Activated CD8-positive, alpha-beta memory T cell treated with anti-CD3 and anti-CD28 coated beads, Interleukin-2, amount 10 ng/mL, durations not matched to agents 7 days and 5 days (primary cell): ENCODE measurements around the gene UQCRC2. TPM values are rescaled to one million over a fixed set of nuclear protein-coding genes. Genes with fewer than 3 reads are reported as not detected.
A peak's percentile ranks its signal among the peaks of the same experiment; 100 is the strongest.
"Not testable (repeated sequence)": the region's sequence is repeated elsewhere in the genome, so short reads cannot be mapped to it uniquely, and the experiment has no call there.

Experiments used
- ATAC-seq: fragments of 150-1000 bp; cut with Tn5 transposase; one replicate; pipeline ENCODE4 v1.10.0; 2021; ENCODE audit warnings: moderate library complexity
- CTCF ChIA-PET: fragments of 350-600 bp; sonication (Branson Sonifier 250); formaldehyde crosslinking; loops from one replicate; lab custom pipeline; 2021; ENCODE audit warnings: antibody characterized with exemption; lab: Charles Lee
- DNase-seq: peaks from one replicate; pipeline ENCODE4 v3.0.0-alpha.2; 2020
- H3K27ac Mint-ChIP-seq: one replicate; pipeline ENCODE4 v1.8.0; 2021; ENCODE audit warnings: mild to moderate bottlenecking, mixed read lengths
- H3K27me3 Mint-ChIP-seq: one replicate; pipeline ENCODE4 v1.8.0; 2021; ENCODE audit warnings: mixed read lengths
- H3K36me3 Mint-ChIP-seq: one replicate; pipeline ENCODE4 v1.8.0; 2021; ENCODE audit warnings: mild to moderate bottlenecking, mixed read lengths
- H3K4me1 Mint-ChIP-seq: one replicate; pipeline ENCODE4 v1.8.0; 2021; ENCODE audit warnings: mixed read lengths
- H3K4me3 Mint-ChIP-seq: one replicate; pipeline ENCODE4 v1.8.0; 2021; ENCODE audit warnings: mild to moderate bottlenecking, moderate library complexity, mixed read lengths
- H3K9me3 Mint-ChIP-seq: one replicate; pipeline ENCODE4 v1.8.0; 2022; ENCODE audit warnings: low read depth, mixed read lengths
- total RNA-seq, 2 experiments: library from RNA; stranded (reverse); gene quantifications; one replicate each; pipeline ENCODE4 v1.2.3, GENCODE V29; 2021

Gene UQCRC2
- total RNA-seq, 2 experiments from 2014 or later, result 217 to 279 TPM

DNA sequence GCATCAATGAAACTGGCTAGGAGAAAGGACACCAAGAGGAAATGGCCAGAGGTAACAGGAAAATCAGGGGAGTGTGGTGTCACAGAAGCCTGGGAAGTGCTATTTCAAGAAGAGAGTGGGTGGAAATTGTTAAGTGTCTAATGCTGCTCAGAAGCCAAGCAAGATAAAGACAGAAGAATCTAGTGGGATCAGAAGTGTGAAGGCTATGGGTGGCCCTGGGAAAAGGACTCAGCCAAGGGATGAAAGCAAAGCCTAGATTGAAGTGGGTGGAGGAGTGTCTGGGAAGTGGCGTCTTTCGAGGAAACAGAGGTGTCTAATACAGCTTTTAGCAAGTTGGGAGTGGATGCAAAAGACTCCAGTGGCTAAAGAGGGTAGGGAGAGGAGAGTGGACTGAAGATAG is 34.3 kb downstream of the UQCRC2 start:
- DNase-seq (no peak), ATAC-seq (no peak)
- CTCF ChIA-PET, result interaction anchor here (1.6 kb wide), 1 partner anchor 90 kb away, joined by 4 read pairs; no protein-coding TSS in a partner anchor
- H3K4me1 Mint-ChIP-seq, result peaks cover 19% of the 10 kb centered on the region
- H3K4me3 Mint-ChIP-seq, result no peak overlapping the region
- no peaks in the 10 kb centered on the region for H3K9me3 Mint-ChIP-seq
- no peaks in the 10 kb centered on the region for H3K27me3 Mint-ChIP-seq
- H3K36me3 Mint-ChIP-seq, result peaks cover 13% of the 10 kb centered on the region
- H3K27ac Mint-ChIP-seq, result no peak overlapping the region

DNA sequence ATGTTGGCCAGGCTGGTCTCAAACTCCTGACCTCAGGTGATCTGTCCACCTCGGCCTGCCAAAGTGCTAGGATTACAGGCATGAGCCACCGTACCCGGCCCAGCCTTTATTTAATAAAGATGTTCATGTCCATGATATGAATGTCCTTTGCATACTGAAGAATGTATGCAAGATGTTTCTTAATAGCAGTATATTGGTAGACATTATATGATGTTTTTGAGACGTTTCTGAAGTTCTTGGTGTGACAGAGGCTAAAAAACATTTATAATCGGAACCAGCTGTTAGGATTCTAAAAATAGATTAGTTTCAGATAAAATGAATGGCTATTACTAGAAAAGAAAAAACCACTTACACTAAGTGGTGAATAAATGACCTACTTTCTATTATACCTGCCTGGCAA is 36.0 kb downstream of the UQCRC2 start:
- Mint-ChIP-seq H3K27ac (no peak overlapping the region), H3K4me3 (no peak overlapping the region), H3K27me3 (no peaks in the 10 kb centered on the region), H3K4me1 (peaks cover 21% of the 10 kb centered on the region), H3K36me3 (peaks cover 7% of the 10 kb centered on the region), H3K9me3 (no peaks in the 10 kb centered on the region)
- DNase-seq, result no peak
- no peak for ATAC-seq
- CTCF ChIA-PET, result interaction anchor here (1.5 to 2.2 kb wide), 4 partner anchors 10 to 200 kb away, joined by 4 to 12 read pairs (median 8); no protein-coding TSS in a partner anchor

DNA sequence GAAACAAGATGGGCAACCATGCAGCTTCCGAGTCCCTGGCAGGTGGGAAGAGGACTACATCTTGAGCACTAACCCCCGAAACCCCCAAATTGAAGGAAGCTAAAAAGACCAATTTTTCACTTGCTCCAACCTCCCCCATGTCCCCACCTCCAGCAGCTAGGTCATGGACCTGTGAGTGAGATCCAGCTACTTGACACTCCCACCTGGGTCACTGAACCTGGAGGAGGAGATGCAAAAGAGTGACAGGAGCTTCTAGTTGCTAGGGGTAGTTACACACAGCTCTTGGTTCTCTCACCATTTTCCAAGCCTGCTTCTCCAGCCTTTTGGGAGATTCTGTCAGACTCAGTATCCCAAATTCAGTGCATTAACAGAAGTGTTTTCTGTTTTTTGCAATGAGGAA is 36.6 kb downstream of the UQCRC2 start:
- H3K9me3 Mint-ChIP-seq, result no peaks in the 10 kb centered on the region
- peaks cover 5% of the 10 kb centered on the region for H3K36me3 Mint-ChIP-seq
- no peak for ATAC-seq
- H3K27me3 Mint-ChIP-seq, result no peaks in the 10 kb centered on the region
- no peak overlapping the region for H3K4me3 Mint-ChIP-seq
- CTCF ChIA-PET, result interaction anchor here (1.1 to 2.2 kb wide), 7 partner anchors 9 to 199 kb away, joined by 4 to 12 read pairs (median 6); no protein-coding TSS in a partner anchor
- H3K4me1 Mint-ChIP-seq, result peaks cover 21% of the 10 kb centered on the region
- DNase-seq, result no peak
- no peak overlapping the region for H3K27ac Mint-ChIP-seq

DNA sequence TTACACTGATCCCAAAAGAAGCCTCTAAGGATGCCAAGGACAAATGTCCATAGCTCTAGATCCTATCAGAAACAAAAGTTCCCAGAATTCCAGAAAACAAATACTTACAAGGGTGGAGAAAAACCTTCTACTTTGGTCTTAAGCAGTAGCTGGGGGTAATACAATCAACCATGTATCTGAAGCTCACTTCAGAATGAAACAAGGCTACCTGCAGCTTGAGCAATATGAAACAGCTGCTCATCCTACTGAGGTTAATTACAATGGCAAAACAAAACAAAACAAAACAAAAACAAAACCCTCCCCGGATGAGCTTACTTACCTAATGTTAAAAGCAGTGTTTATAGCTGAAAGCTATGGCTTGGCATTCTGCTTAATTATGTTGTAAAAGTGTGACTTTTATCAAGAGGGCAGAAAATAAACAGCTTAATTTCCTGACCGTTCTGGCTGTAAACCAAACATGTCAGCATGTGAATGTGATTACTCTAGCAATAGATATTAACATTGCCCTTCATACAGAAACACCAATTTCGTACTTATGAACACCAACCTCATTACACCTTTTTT is 37.3 kb downstream of the UQCRC2 start:
- Mint-ChIP-seq H3K36me3 (peaks cover 2% of the 10 kb centered on the region), H3K4me1 (peaks cover 21% of the 10 kb centered on the region), H3K9me3 (no peaks in the 10 kb centered on the region), H3K27me3 (no peaks in the 10 kb centered on the region), H3K27ac (no peak overlapping the region), H3K4me3 (no peak overlapping the region)
- DNase-seq, result no peak
- no peak for ATAC-seq
- CTCF ChIA-PET, result interaction anchor here (1.1 to 2.2 kb wide), 10 partner anchors 8 to 198 kb away, joined by 3 to 12 read pairs (median 6); no protein-coding TSS in a partner anchor

DNA sequence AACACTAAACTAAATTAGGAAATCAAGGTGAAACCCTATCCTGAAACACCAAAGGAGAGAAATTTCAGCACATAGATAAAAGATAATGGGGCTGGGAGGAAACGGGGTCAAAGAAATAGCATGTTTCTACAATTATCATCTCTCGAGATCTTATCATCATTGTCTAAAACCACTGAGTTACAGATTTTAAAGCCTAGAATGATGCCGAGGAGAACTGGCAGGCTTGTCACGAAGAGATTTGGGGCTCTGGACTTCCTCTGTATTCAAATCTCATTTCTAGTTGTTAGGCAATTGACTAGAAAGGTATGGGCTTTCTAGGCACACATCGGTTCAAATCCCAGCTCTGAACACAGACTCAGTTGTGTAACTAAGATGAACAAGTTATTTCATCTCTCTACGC is 38.5 kb downstream of the UQCRC2 start:
- Mint-ChIP-seq H3K27ac (no peak overlapping the region), H3K27me3 (no peaks in the 10 kb centered on the region), H3K36me3 (no peaks in the 10 kb centered on the region), H3K9me3 (no peaks in the 10 kb centered on the region), H3K4me1 (peaks cover 21% of the 10 kb centered on the region), H3K4me3 (no peak overlapping the region)
- CTCF ChIA-PET, result interaction anchor here (1.2 to 4.7 kb wide), 4 partner anchors 9 to 107 kb away, joined by 3 to 20 read pairs (median 4); no protein-coding TSS in a partner anchor
- ATAC-seq (peak; percentile 30), DNase-seq (no peak)

DNA sequence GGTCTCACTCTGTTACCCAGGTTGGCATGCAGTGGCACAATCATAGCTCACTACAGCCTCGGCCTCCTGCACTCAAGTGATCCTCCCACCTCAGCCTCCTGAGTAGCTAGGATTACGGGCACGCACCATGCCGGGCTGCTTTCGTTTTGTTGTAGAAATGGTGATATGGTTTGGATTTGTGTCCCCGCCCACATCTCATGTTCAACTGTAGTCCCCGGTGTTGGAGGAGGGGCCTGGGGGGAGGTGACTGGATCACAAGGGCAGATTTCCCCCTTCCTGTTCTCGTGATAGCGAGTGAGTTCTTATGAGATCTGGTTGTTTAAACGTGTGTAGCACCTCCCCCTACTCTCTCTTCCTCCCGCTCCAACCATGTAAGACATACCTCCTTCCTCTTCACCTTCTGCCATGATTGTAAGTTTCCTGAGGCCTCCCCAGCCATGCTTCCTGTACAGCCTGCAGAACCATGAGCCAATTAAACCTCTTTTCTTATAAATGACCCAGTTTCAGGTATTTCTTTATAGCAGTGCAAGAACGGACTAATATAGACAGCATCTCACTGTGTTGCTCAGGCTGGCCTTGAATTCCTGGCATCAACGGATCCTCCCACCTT is 41.8 kb downstream of the UQCRC2 start:
- CTCF ChIA-PET, result interaction anchor here (4.7 kb wide), 1 partner anchor 83 kb away, joined by 20 read pairs; no protein-coding TSS in a partner anchor
- no peaks in the 10 kb centered on the region for H3K36me3 Mint-ChIP-seq
- no peak for ATAC-seq
- no peaks in the 10 kb centered on the region for H3K27me3 Mint-ChIP-seq
- H3K4me3 Mint-ChIP-seq, result no peak overlapping the region
- no peaks in the 10 kb centered on the region for H3K9me3 Mint-ChIP-seq
- no peak for DNase-seq
- no peak overlapping the region for H3K27ac Mint-ChIP-seq
- peaks cover 17% of the 10 kb centered on the region for H3K4me1 Mint-ChIP-seq

DNA sequence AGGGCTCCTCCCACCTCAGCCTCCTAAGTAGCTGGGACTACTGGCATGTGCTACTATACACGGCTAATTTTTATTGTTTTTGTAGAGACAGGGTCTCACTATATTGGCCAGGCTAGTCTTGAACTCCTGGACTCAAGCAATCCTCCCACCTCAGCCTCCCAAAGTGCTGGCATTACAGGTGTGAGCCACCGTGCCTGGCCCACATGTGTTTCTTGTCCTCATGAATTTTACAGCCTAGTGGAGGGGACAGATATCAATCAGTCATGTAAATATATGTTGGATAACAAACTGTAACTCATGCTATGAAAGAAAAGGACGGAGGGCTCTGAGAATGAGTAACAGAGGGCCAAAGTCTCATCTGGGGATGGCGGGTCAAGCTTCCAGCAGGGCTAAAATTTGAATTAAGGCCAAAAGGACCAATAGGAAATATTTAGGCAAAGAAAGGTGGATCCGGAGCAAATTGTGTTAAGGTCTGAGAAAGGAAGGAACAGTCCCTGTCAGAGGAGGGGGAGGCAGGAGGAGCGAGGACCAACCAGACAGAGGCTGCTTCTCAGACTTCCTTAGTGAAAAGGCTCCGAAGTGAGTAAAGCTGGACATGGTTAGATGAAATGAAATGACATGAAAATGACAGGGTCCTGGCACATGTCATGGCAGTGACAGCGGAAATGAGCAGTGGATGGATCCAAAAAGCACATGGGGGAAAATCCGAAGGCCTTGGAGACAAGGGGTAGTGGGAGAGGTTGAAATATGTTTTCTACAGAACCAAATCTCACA is 43.9 kb downstream of the UQCRC2 start:
- no peak overlapping the region for H3K27ac Mint-ChIP-seq
- no peaks in the 10 kb centered on the region for H3K27me3 Mint-ChIP-seq
- H3K4me1 Mint-ChIP-seq, result peaks cover 11% of the 10 kb centered on the region
- H3K9me3 Mint-ChIP-seq, result no peaks in the 10 kb centered on the region
- DNase-seq, result no peak
- ATAC-seq, result no peak
- CTCF ChIA-PET, result interaction anchor here (1.4 to 16.4 kb wide), 4 partner anchors 81 to 191 kb away, joined by 3 to 296 read pairs (median 41); no protein-coding TSS in a partner anchor
- H3K36me3 Mint-ChIP-seq, result no peaks in the 10 kb centered on the region
- H3K4me3 Mint-ChIP-seq, result no peak overlapping the region

DNA sequence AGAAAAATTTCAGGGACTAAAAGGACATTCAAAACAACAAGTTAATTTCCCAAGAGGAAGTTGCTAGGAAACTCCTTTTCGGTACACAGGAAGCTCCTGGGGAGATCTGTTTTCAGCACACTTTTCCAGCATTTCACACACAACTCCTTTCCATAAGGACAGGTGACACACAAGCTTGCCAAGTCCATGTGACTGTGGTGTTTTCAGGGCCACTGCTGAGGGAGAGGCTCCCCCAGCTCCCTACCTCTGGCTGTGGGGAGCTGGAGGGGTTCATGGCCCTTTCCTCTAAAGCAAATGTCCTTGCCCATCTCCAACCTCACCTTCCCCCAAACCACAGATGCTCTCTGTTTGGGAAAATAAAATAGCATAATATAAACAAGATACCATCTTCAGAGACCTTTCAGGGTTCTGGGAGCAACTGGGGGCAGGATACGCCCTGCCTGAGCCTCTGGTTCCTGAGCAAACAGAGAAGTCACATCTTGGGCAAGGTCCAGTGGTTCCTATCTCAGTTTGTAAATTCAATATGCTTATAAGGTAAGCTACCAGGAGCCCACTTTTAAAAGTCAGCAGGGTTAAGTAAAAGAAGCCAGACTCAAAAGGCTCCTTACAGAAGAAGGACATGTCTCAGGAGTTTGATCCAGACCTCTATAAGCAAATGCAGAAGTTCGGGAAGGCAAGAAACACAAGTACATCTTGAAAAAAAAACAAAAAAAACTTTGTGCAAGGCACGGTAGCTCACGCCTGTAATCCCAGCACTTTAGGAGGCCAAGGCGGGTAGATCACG is 44.7 kb downstream of the UQCRC2 start:
- no peak for ATAC-seq
- CTCF ChIA-PET, result interaction anchor here (1.1 to 16.4 kb wide), 6 partner anchors 9 to 190 kb away, joined by 3 to 296 read pairs (median 15); no protein-coding TSS in a partner anchor
- no peak overlapping the region for H3K27ac Mint-ChIP-seq
- no peaks in the 10 kb centered on the region for H3K36me3 Mint-ChIP-seq
- peaks cover 9% of the 10 kb centered on the region for H3K4me1 Mint-ChIP-seq
- no peaks in the 10 kb centered on the region for H3K27me3 Mint-ChIP-seq
- no peaks in the 10 kb centered on the region for H3K9me3 Mint-ChIP-seq
- no peak overlapping the region for H3K4me3 Mint-ChIP-seq
- no peak for DNase-seq

DNA sequence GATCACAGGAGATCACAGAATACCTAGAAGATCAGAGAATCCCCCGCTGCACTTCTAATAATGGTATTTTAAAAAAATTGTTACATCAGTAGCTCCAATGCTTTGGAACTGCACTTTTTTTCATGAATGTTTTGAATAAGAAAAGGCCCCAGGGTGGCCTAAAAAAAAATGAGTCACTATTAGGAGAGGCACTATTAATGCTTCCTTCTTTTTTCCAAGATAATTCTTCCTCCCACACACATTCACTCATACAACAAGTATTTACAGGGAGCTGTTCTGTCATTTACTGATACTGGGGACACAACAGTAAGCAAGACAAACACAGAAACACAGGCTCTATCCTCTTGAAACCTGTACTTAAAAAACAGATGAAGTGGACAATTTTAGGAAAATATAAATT is 48.4 kb downstream of the UQCRC2 start:
- Mint-ChIP-seq H3K4me3 (no peak overlapping the region), H3K27me3 (no peaks in the 10 kb centered on the region), H3K36me3 (no peaks in the 10 kb centered on the region), H3K9me3 (no peaks in the 10 kb centered on the region), H3K4me1 (peaks cover 10% of the 10 kb centered on the region), H3K27ac (no peak overlapping the region)
- CTCF ChIA-PET, result interaction anchor here (0.8 to 16.4 kb wide), 18 partner anchors 10 to 299 kb away, joined by 3 to 296 read pairs (median 4); partner anchors contain the start of gene VWA3A
- ATAC-seq, result no peak
- no peak for DNase-seq

DNA sequence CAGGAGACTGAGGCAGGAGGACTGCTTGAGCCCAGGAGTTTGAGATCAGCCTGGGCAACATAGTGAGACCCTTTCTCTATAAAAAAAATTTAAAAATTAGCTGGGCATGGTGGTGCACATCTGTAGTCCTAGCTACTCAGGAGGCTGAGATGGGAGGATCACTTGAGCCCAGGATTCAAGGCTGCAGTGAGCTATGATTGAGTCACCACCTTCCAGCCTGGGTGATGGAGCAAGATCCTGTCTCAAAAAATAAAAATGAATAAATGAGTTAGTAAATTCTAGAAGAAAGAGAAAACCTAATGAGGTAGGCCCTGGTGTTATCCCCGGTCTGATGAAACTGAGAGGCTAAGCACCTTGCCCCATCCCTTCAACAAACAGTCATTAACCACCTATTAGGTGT is 48.9 kb downstream of the UQCRC2 start:
- H3K36me3 Mint-ChIP-seq, H3K4me3 Mint-ChIP-seq, H3K27ac Mint-ChIP-seq, H3K27me3 Mint-ChIP-seq, DNase-seq, H3K9me3 Mint-ChIP-seq, ATAC-seq: not testable (repeated sequence)
- CTCF ChIA-PET, result interaction anchor here (0.7 to 16.4 kb wide), 19 partner anchors 10 to 298 kb away, joined by 3 to 296 read pairs (median 4); partner anchors contain the start of gene VWA3A
- peaks cover 14% of the 10 kb centered on the region for H3K4me1 Mint-ChIP-seq

DNA sequence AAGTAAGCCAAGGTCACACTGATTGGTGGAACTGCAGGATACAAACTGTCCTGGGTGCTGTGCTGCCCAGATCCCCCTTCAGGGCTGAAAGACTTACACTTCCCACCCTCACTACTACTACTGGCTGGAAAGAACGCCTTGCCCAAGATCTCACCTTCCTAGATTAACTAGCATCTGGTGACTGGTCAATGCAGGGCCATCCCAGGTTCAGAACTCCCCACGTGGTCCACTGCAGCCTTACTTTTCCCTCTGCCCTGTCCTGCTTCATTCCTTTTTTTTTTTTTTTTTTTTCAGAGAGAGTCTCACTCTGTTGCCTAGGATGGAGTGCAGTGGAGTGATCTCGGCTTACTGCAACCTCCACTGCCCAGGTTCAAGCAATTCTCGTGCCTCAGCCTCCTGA is 50.0 kb downstream of the UQCRC2 start:
- DNase-seq (no peak), ATAC-seq (no peak)
- CTCF ChIA-PET, result interaction anchor here (0.9 to 16.4 kb wide), 5 partner anchors 13 to 185 kb away, joined by 5 to 296 read pairs (median 12); no protein-coding TSS in a partner anchor
- Mint-ChIP-seq H3K4me3 (no peak overlapping the region), H3K27me3 (no peaks in the 10 kb centered on the region), H3K9me3 (no peaks in the 10 kb centered on the region), H3K36me3 (no peaks in the 10 kb centered on the region), H3K27ac (no peak overlapping the region), H3K4me1 (peaks cover 18% of the 10 kb centered on the region)

DNA sequence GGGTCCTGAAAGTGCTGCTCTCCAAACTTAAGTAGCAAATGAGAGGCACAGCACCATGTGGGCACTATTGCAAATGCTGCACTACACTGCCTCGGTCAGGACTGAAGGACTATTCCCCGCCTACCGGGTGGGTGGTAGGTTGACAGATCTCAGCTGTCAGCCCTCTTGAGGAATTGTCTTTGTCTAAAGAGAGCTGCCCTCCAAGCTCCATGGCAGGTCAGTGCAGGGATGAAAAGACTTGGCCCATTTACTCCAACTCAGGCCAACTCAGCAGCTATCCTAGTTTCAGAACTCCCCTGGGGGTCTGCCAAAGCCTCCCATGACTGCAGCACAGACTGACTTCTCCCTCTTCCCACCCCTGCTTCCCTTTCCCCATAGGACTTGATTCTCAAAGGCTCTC is 51.2 kb downstream of the UQCRC2 start:
- DNase-seq (no peak), ATAC-seq (no peak)
- CTCF ChIA-PET, result interaction anchor here (9.8 to 16.4 kb wide), 2 partner anchors 74 to 184 kb away, joined by 102 to 296 read pairs; no protein-coding TSS in a partner anchor
- H3K27me3 Mint-ChIP-seq, result no peaks in the 10 kb centered on the region
- H3K27ac Mint-ChIP-seq, result no peak overlapping the region
- H3K4me1 Mint-ChIP-seq, result peaks cover 22% of the 10 kb centered on the region
- H3K36me3 Mint-ChIP-seq, result no peaks in the 10 kb centered on the region
- H3K4me3 Mint-ChIP-seq, result no peak overlapping the region
- H3K9me3 Mint-ChIP-seq, result no peaks in the 10 kb centered on the region
